Naive thymus-derived CD4-positive, alpha-beta T cell (primary cell): Measurements from ENCODE around the gene ZNF518A. TPM values are rescaled to one million over a fixed set of nuclear protein-coding genes. Genes with fewer than 3 reads are reported as not detected.

ENCODE experiments used
- ATAC-seq: fragments of 150-1000 bp; cut with Tn5 transposase; 2 replicates; pipeline ENCODE4 v1.10.0; 2021; ENCODE audit warnings: mild to moderate bottlenecking, moderate library complexity
- CTCF ChIA-PET: fragments of 350-600 bp; sonication (Branson Sonifier 250); formaldehyde crosslinking; loops from one replicate; lab custom pipeline; 2021; ENCODE audit warnings: antibody characterized with exemption; lab: Charles Lee
- POLR2A ChIA-PET: fragments of 350-600 bp; sonication (Branson Sonifier 250); formaldehyde crosslinking; loops from one replicate; lab custom pipeline; 2021; ENCODE audit warnings: antibody characterized with exemption, inconsistent platforms; lab: Charles Lee
- DNase-seq, 9 donors: peaks; one replicate each; pipeline versions ENCODE4 v3.0.0 to v3.0.0-alpha.2; 2020 to 2022; ENCODE audit warnings: mixed read lengths in 1 of 9
- H3K27ac ChIP-seq: one replicate; pipeline ENCODE4 v1.7.0; 2013; ENCODE audit warnings: mild to moderate bottlenecking, low read depth, low read length, moderate library complexity
- H3K27me3 ChIP-seq, 2 donors: one replicate each; pipeline ENCODE4 v1.7.0; 2013; ENCODE audit warnings: low read length in 2 of 2, mild to moderate bottlenecking in 2 of 2, moderate library complexity in 2 of 2; ENCODE audit not compliant: control insufficient read depth in 2 of 2, insufficient read depth in 2 of 2
- H3K36me3 ChIP-seq, 3 experiments: 1 replicate in 2 of 3; 2 replicates in 1 of 3; pipeline ENCODE4 v1.7.0; 2013; ENCODE audit warnings: low read length in 3 of 3, mild to moderate bottlenecking in 3 of 3, moderate library complexity in 1 of 3; ENCODE audit not compliant: insufficient read depth in 3 of 3, control insufficient read depth in 2 of 3
- H3K4me1 ChIP-seq, 2 donors: one replicate each; pipeline ENCODE4 v1.7.0; 2013; ENCODE audit warnings: low read length in 2 of 2, mild to moderate bottlenecking in 2 of 2, moderate library complexity in 1 of 2; ENCODE audit not compliant: control insufficient read depth in 2 of 2, insufficient read depth in 2 of 2
- H3K4me3 ChIP-seq: 2 replicates; pipeline ENCODE4 v1.7.0; 2013; ENCODE audit warnings: mild to moderate bottlenecking, low read length
- H3K9me3 ChIP-seq, 3 experiments: 1 replicate in 2 of 3; 2 replicates in 1 of 3; pipeline ENCODE4 v1.7.0; 2013; ENCODE audit warnings: low read length in 3 of 3; ENCODE audit not compliant: control insufficient read depth in 2 of 3
- H3K27ac Mint-ChIP-seq, 9 donors: one replicate each; pipeline ENCODE4 v1.8.0; 2020 to 2022; ENCODE audit warnings: mixed read lengths in 9 of 9, mild to moderate bottlenecking in 8 of 9, moderate library complexity in 5 of 9, inconsistent platforms in 2 of 9
- H3K27me3 Mint-ChIP-seq, 5 donors: one replicate each; pipeline ENCODE4 v1.8.0; 2021 to 2022; ENCODE audit warnings: mixed read lengths in 5 of 5, mild to moderate bottlenecking in 1 of 5
- H3K36me3 Mint-ChIP-seq, 5 donors: one replicate each; pipeline ENCODE4 v1.8.0; 2020 to 2022; ENCODE audit warnings: mixed read lengths in 5 of 5, mild to moderate bottlenecking in 3 of 5, inconsistent platforms in 1 of 5
- H3K4me1 Mint-ChIP-seq, 7 donors: one replicate each; pipeline ENCODE4 v1.8.0; 2020 to 2022; ENCODE audit warnings: mixed read lengths in 7 of 7, mild to moderate bottlenecking in 3 of 7, inconsistent platforms in 1 of 7
- H3K4me3 Mint-ChIP-seq, 10 donors: one replicate each; pipeline ENCODE4 v1.8.0; 2020 to 2022; ENCODE audit warnings: mild to moderate bottlenecking in 10 of 10, mixed read lengths in 10 of 10, moderate library complexity in 6 of 10, inconsistent platforms in 2 of 10
- H3K9me3 Mint-ChIP-seq, 11 donors: one replicate each; pipeline ENCODE4 v1.8.0; 2020 to 2022; ENCODE audit warnings: mixed read lengths in 11 of 11, mild to moderate bottlenecking in 4 of 11, inconsistent platforms in 1 of 11, moderate library complexity in 1 of 11
- intact Hi-C, 2 donors: fragments of 100-400 bp; cut with micrococcal nuclease; formaldehyde crosslinking; loops; one replicate each; pipeline ENCODE4 v1.15.1; 2023
- polyA plus RNA-seq, 2 donors: library from polyadenylated mRNA; unstranded; fragments of 300-500 nt; fragmentation: Illumina TruSeq; gene quantifications; one replicate each; pipeline ENCODE4 v1.2.3, GENCODE V29; 2021
- total RNA-seq, 6 experiments: library from RNA in 5 of 6; stranded (reverse) in 5 of 6; gene quantifications; 1 replicate in 5 of 6; 2 replicates in 1 of 6; pipeline ENCODE4 v1.2.3 and lab custom pipeline; 2021 to 2026

The ZNF518A gene
- total and polyA plus RNA-seq, 7 experiments from 2014 or later = 7.1 to 25.1 (median 20.5) TPM

DNA sequence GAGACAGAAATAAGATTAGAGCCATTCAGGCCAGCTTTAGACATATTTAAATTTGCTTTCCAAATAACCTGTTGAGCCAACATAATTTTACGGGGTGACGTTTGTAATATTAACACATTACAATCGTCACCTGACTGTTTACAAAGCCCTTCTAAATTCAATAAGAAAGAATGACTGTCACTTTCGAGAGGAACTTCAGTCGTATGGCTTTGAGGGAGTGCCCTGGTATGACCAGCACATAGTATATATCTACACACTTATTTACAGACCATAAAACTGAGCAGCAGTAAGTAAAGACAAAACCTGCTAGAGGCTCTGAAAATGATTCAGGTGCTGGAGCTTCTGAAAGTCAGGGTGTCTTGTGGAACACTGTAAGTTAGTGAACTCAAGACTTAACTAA is 78.8 kb downstream of the ZNF518A start:
- no peaks in the 10 kb centered on the region for H3K9me3 Mint-ChIP-seq
- CTCF ChIA-PET = no interaction called here
- ATAC-seq = no peak

GRCh38 chr10:96211764-96212163 is 81.7 kb downstream of the ZNF518A start:
- ATAC-seq (no peak), DNase-seq (no peak)
- H3K4me1 Mint-ChIP-seq = no peaks in the 10 kb centered on the region
- ChIA-PET POLR2A (no interaction called here), CTCF (no interaction called here)
- no peaks in the 10 kb centered on the region for H3K36me3 Mint-ChIP-seq
- no peaks in the 10 kb centered on the region for H3K9me3 Mint-ChIP-seq
- no peak overlapping the region for H3K4me3 Mint-ChIP-seq
- intact Hi-C loops = no loop called here
- no peak overlapping the region for H3K27ac ChIP-seq
- H3K36me3 ChIP-seq = no peaks in the 10 kb centered on the region
- H3K27me3 ChIP-seq = no peaks in the 10 kb centered on the region
- peaks cover 2 to 30% (median 18%) of the 10 kb centered on the region in 5 donors for H3K27me3 Mint-ChIP-seq
- no peaks in the 10 kb centered on the region for H3K4me1 ChIP-seq
- no peaks in the 10 kb centered on the region for H3K9me3 ChIP-seq
- H3K27ac Mint-ChIP-seq = no peak overlapping the region
- no peak overlapping the region for H3K4me3 ChIP-seq

More for the DNA sequence above, 78.8 kb downstream of the ZNF518A start:
- POLR2A ChIA-PET = no interaction called here
- H3K4me3 ChIP-seq = no peak overlapping the region
- no peak overlapping the region for H3K4me3 Mint-ChIP-seq
- intact Hi-C loops = no loop called here
- no peaks in the 10 kb centered on the region for H3K4me1 ChIP-seq
- H3K36me3 ChIP-seq = no peaks in the 10 kb centered on the region
- H3K27ac ChIP-seq = no peak overlapping the region
- no peaks in the 10 kb centered on the region for H3K4me1 Mint-ChIP-seq
- H3K27me3 ChIP-seq = no peaks in the 10 kb centered on the region
- no peak for DNase-seq
- no peaks in the 10 kb centered on the region for H3K36me3 Mint-ChIP-seq
- peaks cover 0 to 16% (median 9%) of the 10 kb centered on the region in 5 donors for H3K27me3 Mint-ChIP-seq
- no peak overlapping the region for H3K27ac Mint-ChIP-seq
- no peaks in the 10 kb centered on the region for H3K9me3 ChIP-seq

DNA sequence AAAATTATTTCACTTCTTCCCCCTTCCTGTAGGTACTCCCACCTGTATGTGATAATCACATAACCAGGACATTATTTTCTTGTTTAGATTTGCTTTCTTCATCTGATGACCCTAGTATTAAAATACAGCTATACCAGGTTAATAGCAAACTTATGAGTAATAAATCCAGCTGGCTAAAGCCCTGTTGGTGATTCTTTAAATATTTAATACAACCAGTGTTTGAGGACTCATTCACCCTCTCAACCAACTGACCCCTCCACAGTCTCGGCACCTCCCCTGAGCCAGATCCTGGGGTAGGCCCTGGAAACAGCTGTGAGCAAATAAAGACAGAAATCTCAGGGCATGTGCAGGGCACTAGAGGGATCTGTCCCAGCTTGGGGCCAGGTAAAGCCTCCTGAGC is 82.8 kb downstream of the ZNF518A start:
- Mint-ChIP-seq H3K27ac (no peak overlapping the region), H3K4me1 (no peaks in the 10 kb centered on the region), H3K27me3 (peaks cover 9 to 35% (median 20%) of the 10 kb centered on the region in 5 donors), H3K36me3 (no peaks in the 10 kb centered on the region), H3K4me3 (no peak overlapping the region), H3K9me3 (no peaks in the 10 kb centered on the region)
- Histone ChIP-seq H3K36me3 (no peaks in the 10 kb centered on the region), H3K9me3 (no peaks in the 10 kb centered on the region), H3K27me3 (no peaks in the 10 kb centered on the region), H3K4me3 (no peak overlapping the region), H3K4me1 (no peaks in the 10 kb centered on the region), H3K27ac (no peak overlapping the region)
- ATAC-seq = no peak
- POLR2A ChIA-PET = no interaction called here
- CTCF ChIA-PET = interaction anchor here (0.7 kb wide), 1 partner anchor 45 kb away, joined by 3 read pairs; no protein-coding TSS in a partner anchor
- DNase-seq = no peak
- intact Hi-C loops = no loop called here

Other genes starting within 250 kb of the ZNF518A start
- under 1 TPM in 2 of 5 experiments, not detected in 3; 0.64 to 0.99 TPM for gene CC2D2B, start 222.3 kb upstream of the ZNF518A start, total RNA-seq
- gene CC2D2B, start 222.3 kb upstream of the ZNF518A start, polyA plus RNA-seq = not detected
- gene CCNJ, start 86.7 kb upstream of the ZNF518A start, total RNA-seq = 1 to 10 TPM; 5.6 to 8.0 (median 6.7) TPM
- 1 to 10 TPM; 1.0 to 1.1 TPM for gene CCNJ, start 86.7 kb upstream of the ZNF518A start, polyA plus RNA-seq
- 1 to 10 TPM in 2 of 5 experiments, under 1 TPM in 2, not detected in 1; 0.54 to 6.5 (median 1.5) TPM for gene BLNK, start 141.3 kb downstream of the ZNF518A start, total RNA-seq
- under 1 TPM; 0.17 to 0.18 TPM for gene BLNK, start 141.3 kb downstream of the ZNF518A start, polyA plus RNA-seq
- gene DNTT, start 174.1 kb downstream of the ZNF518A start, total RNA-seq = under 1 TPM in 2 of 5 experiments, not detected in 3; 0.19 to 0.24 TPM
- gene DNTT, start 174.1 kb downstream of the ZNF518A start, polyA plus RNA-seq = 1 to 10 TPM; 3.7 to 5.0 TPM
- not detected for gene OPALIN, start 228.7 kb downstream of the ZNF518A start, total RNA-seq
- gene OPALIN, start 228.7 kb downstream of the ZNF518A start, polyA plus RNA-seq = not detected